Sigmoid colon (tissue), 4 donors: ENCODE measurements around the gene NTHL1.

ENCODE experiments used
- CTCF ChIP-seq, 4 experiments: fragments of 450-650 bp in 3 of 4; fragments of 200-600 bp in 1 of 4; IDR thresholded peaks; one replicate each; pipeline ENCODE4 v1.5.1; 2016 to 2019; ENCODE audit warnings: antibody characterized with exemption in 4 of 4, mild to moderate bottlenecking in 3 of 4, moderate library complexity in 2 of 4
- EP300 ChIP-seq, 4 donors: sonication (generic); formaldehyde crosslinking; IDR thresholded peaks; one replicate each; pipeline ENCODE4 v1.6.1; 2017; ENCODE audit warnings: antibody characterized with exemption in 4 of 4
- POLR2A ChIP-seq, 2 donors: fragments of 450-650 bp; IDR thresholded peaks; one replicate each; pipeline ENCODE4 v1.6.1; 2016; ENCODE audit warnings: antibody characterized with exemption in 2 of 2, mild to moderate bottlenecking in 2 of 2, moderate library complexity in 2 of 2
- POLR2AphosphoS5 ChIP-seq, 4 donors: sonication (generic); formaldehyde crosslinking; IDR thresholded peaks; one replicate each; pipeline ENCODE4 v1.6.1; 2017; ENCODE audit warnings: antibody characterized with exemption in 4 of 4

- no peak for TF ChIP-seq POLR2AphosphoS5 (IDR thresholded peaks at IDR 0.05)
- TF ChIP-seq EP300 (IDR thresholded peaks at IDR 0.05): no peak
- no peak for TF ChIP-seq CTCF (IDR thresholded peaks at IDR 0.05)
- no peak for TF ChIP-seq POLR2A (IDR thresholded peaks at IDR 0.05)
Observed at GRCh38 chr16:2077696-2078095, 30.1 kb upstream of the NTHL1 start.
